WERI-Rb-1 (cell line): ENCODE data around the gene ANLN.

ENCODE experiments used
- DNase-seq: peaks from one replicate; pipeline ENCODE4 v3.0.0-alpha.2; 2020
- H3K27ac ChIP-seq: fragments of 250-450 bp; sonication (Bioruptor Pico); 2 replicates; pipeline ENCODE4 v1.5.1; 2020; ENCODE audit warnings: mild to moderate bottlenecking, moderate library complexity
- H3K27me3 ChIP-seq: fragments of 250-450 bp; sonication (Bioruptor Pico); 2 replicates; pipeline ENCODE4 v1.5.1; 2021; ENCODE audit warnings: mild to moderate bottlenecking, low read depth, moderate library complexity; ENCODE audit not compliant: insufficient read depth, severe bottlenecking
- H3K36me3 ChIP-seq: fragments of 250-450 bp; sonication (Bioruptor Pico); 2 replicates; pipeline ENCODE4 v1.5.1; 2020; ENCODE audit warnings: mild to moderate bottlenecking, moderate library complexity
- H3K4me3 ChIP-seq: 2 replicates; pipeline ENCODE4 v1.5.1; 2011; ENCODE audit warnings: low read depth, mild to moderate bottlenecking, control low read depth, low read length
- H3K9me3 ChIP-seq: fragments of 250-450 bp; sonication (Bioruptor Pico); 2 replicates; pipeline ENCODE4 v1.5.1; 2021; ENCODE audit warnings: mild to moderate bottlenecking, moderate library complexity; ENCODE audit not compliant: severe bottlenecking
- CTCF ChIP-seq: IDR thresholded peaks from 2 replicates; pipeline ENCODE4 v1.5.1; 2011; ENCODE audit warnings: low read depth, mild to moderate bottlenecking, control low read depth, inconsistent platforms, low read length

Gene ANLN

GRCh38 chr7:36361227-36361626 is 28.4 kb upstream of the ANLN start:
- Histone ChIP-seq H3K9me3 (no peaks in the 10 kb centered on the region), H3K27ac (no peak overlapping the region), H3K36me3 (peaks cover 15% of the 10 kb centered on the region), H3K27me3 (no peaks in the 10 kb centered on the region), H3K4me3 (no peak overlapping the region)
- TF ChIP-seq CTCF, result no peak
- DNase-seq, result no peak

DNA sequence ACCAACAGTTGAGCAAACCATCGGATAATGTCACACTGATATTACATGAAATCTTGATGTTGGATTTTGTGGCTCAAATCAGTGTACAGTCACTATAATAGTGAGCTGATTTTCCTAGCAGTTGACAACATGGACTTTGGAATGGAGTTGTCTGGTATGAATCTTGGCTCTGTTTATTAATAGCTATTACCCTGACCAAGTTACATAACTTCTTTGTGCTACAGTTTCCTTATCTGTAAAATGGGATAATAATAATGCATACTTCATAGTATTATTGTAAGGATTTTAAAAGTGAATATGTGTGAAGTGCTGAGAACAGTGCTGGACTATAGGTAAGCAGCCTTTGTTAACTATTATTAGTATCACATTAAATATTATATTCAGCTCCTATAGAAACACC is 26.1 kb upstream of the ANLN start:
- DNase-seq, result no peak
- Histone ChIP-seq H3K36me3 (peaks cover 8% of the 10 kb centered on the region), H3K27me3 (no peaks in the 10 kb centered on the region), H3K4me3 (no peak overlapping the region), H3K27ac (no peak overlapping the region), H3K9me3 (no peaks in the 10 kb centered on the region)
- TF ChIP-seq CTCF, result no peak

DNA sequence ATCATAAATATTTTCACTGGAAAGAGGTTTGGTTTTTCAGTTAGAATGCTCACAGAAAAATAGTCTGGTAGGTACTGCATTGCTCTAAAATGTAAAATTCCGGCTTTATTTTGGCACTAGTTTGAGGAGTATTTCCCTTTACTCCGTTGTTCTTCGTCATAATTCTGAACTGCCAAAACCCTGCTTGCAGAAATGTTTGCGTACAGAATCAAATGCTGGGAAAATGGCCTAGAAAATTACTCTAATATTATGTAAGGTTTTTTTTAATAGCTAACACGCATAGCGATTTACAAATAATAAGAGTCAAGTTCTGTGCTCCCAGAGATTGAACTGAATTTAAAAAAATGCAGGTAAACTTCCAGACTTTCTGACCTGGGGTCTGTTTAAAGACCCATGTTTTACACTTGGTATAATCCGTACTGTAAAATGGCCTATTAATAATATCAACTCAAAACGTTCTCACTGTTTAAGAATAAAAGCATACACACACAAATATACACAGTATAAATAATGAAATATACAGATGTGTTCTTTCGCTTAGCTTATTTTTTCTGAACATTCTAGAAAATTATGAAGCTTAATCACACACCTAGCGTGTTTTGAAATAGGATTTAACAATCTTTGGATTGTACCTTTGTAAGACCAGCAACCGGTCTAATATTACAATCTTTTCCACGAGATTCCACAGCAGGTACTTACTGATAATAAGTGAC is 23.5 kb upstream of the ANLN start:
- TF ChIP-seq CTCF, result no peak
- H3K4me3 ChIP-seq, result peak overlapping the region; percentile 87

GRCh38 chr7:36366718-36367560 is 22.7 kb upstream of the ANLN start:
- DNase-seq, result peak; percentile 91
- H3K36me3 ChIP-seq, result peaks cover 4% of the 10 kb centered on the region
- peak; percentile 85 for TF ChIP-seq CTCF
- no peaks in the 10 kb centered on the region for H3K9me3 ChIP-seq
- no peaks in the 10 kb centered on the region for H3K27me3 ChIP-seq
- H3K27ac ChIP-seq, result peak overlapping the region; percentile 81
- H3K4me3 ChIP-seq, result peak overlapping the region; percentile 87

More for the DNA sequence above, 23.5 kb upstream of the ANLN start:
- peaks cover 8% of the 10 kb centered on the region for H3K36me3 ChIP-seq
- no peaks in the 10 kb centered on the region for H3K9me3 ChIP-seq
- no peak for DNase-seq
- peak overlapping the region; percentile 81 for H3K27ac ChIP-seq
- no peaks in the 10 kb centered on the region for H3K27me3 ChIP-seq

- H3K4me3 ChIP-seq, result peak overlapping the region; percentile 87
Measured at GRCh38 chr7:36367561-36368077, 22.0 kb upstream of the ANLN start.

More at GRCh38 chr7:36367561-36368077, 22.0 kb upstream of the ANLN start:
- no peak for DNase-seq
- Histone ChIP-seq H3K27me3 (no peaks in the 10 kb centered on the region), H3K36me3 (peaks cover 4% of the 10 kb centered on the region), H3K27ac (no peak overlapping the region), H3K9me3 (no peaks in the 10 kb centered on the region)
- no peak for TF ChIP-seq CTCF
